Fibroblast of skin of left biceps (primary cell): ENCODE measurements around the gene KIF3C.
"Not testable (repeated sequence)": the region's sequence is repeated elsewhere in the genome, so short reads cannot be mapped to it uniquely, and the experiment has no call there.

ENCODE experiments used
- DNase-seq, 2 experiments: peaks; one replicate each; pipeline ENCODE4 v3.0.0-alpha.2; 2013; ENCODE audit warnings: low read depth in 2 of 2

The KIF3C gene

DNA sequence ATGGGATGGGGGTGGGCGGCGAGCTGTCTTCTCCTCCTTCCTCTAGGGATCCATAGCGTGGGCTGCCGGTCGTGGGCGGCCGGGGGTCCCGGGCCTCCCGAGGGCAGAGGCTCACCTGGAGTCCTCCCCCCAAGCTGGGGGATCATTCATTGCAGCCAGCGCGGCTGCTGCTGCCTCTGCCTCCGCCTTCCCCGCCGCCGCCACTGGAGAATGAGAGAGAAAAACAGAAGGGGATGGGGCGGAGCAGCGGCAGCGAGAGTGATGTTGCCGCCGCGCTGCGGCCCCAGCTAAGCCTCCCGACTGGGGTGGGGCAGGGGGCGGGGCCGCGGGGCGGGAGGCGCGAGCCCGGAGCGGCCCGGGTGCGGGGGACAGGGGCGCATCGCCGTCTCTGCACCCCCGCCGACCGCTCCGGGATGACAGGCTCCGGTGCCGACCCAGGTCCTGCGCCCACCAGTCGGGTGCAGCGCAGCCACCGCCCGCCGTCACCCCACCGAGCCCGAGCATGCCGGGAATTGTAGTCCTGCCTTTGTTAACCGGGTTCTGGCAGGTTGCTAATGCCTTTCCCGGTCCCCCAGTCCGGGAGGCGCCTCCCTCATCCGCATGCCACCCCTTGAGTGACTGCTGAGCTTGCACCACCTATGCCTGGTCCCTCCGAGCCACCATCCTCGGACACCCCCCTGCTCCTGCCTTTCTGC lies at the start of gene KIF3C:
KIF3C (minus strand) TSS at position 225 of the 695 bp plus-strand sequence. CDS start 580 bp downstream, outside the sequence.
- peak in 1 of 2 experiments; percentile 24 for DNase-seq

DNA sequence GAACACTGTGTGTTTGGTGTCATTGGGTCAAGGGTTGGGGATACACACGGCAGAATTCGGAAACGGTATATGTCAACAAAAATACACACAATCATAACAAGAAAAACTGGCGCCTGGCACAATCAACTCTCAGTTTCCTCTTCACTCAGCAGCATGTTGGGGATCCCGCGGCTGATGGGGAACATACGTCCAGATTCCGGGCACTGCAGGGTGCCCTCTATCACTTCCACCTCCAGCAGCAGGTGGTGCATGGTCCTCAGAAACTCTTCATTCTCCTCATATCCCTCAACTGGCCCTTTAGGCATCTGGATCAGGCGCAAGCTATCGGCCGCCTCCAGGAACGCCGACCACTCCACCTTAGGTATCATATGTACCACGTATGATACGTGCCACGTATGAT lies 45.8 kb upstream of the KIF3C start:
- not testable (repeated sequence) for DNase-seq

DNA sequence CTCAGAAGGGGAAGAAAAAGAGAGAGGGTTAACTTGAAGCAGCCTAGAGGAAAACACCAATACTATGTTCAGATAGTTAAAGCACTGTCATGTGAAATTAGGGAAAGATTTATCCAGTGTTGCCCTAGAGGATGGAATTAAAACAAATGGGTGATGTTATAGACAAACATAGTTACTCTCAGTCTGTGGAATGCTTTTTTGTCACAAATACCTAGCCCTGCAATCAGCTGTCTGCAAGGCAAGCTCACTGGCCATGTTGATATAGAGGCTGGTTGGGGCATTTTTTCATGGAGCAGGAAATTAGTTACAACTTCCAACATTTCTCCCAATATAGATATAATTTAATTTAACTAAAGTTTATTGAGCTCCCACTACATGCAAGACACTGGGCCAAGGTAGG lies 43.2 kb upstream of the KIF3C start:
- DNase-seq = no peak

DNA sequence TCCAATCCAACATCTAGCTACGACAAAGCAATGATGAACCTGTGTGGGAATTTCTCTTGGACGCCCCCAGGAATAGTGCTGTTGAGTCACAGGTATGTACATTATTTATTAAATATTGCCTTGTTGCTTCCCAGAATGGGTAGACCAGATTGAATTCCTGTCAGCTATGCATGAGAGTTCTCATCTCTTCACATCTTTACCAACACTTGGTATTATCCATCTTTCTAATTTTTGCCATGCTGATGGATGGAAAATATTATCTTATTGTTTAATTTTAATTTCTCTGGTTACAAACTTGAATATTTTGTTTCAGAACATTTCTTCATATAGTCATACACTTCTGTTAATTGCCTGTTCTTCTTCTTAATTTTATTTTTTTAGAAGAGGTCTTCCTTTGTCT lies 42.0 kb upstream of the KIF3C start:
- DNase-seq = no peak

DNA sequence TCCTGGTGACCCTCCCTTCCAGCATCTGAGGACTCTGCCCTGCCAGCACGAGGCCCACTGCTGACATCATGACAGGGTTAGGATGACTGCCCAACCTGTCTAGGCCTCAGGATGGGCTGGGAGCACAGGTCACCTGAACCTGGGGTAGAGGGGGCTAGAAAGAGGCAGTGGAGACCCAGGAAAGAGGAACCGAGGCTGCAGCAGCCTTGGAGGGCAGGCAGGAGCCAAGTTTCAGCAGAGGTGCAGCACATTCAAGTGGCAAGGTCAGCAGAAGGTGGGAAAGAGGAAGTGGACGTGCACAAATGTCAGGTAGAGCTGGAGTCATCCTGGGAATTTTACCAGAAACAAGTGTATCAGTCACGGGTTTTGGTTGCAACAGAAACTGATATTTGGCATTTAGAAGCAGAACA lies 37.9 kb upstream of the KIF3C start:
- no peak for DNase-seq

DNA sequence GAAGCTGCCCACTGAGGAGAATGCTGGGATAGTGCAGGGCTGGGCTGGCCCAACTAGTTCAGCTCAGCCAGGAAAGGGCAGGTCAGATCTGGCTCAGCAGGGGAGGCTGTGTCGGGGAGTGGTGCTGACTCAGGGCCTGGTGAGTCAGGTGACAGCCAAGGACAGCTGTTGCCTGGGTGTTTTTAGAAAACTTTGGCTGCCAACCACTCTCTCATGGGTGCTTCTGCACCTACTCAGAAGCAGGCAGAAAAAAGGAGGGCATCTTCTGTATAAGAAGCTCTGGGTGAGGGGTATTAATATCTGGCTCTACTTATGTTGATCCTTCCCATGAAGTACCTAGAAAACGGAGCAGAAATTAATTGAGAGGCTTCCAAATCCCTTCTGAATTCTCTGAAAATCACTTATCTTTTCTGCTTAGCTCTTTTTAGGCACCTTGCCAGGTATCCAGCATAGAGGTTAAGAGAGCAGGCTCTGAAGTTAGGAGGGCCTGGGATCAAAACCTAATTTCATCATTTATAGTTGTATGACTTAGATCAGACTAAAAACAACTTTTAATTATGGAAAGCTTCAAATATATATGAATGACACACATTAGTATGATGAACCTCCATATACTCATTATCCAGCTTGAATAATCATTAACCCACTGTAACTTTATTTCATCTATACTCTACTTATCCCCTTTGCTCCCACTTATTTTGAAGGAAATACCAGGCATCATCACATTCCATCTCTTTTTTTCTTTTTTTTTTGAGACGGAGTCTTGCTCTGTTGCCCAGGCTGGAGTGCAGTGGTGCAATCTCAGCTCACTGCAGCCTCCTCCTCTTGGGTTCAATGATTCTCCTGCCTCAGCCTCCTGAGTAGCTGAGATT lies 36.1 kb upstream of the KIF3C start:
- DNase-seq = no peak

GRCh38 chr2:26017464-26018183 lies 35.3 kb upstream of the KIF3C start:
- no peak for DNase-seq

DNA sequence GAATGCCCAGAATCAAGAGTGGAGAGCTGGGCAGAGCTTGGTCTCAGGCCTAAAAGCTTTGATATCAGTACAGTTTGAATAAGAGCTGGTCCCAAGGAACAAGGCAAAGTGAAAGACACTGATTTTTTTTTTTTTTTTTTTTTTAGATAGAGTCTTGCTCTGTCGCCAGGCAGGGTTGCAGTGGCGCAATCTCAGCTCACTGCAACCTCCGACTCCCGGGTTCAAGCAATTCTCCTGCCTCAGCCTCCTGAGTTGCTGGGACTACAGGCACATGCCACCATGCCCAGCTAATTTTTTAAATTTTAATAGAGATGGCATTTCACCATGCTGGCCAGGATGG lies 34.4 kb upstream of the KIF3C start:
- not testable (repeated sequence) for DNase-seq

GRCh38 chr2:26016012-26016705 lies 33.9 kb upstream of the KIF3C start:
- no peak for DNase-seq

DNA sequence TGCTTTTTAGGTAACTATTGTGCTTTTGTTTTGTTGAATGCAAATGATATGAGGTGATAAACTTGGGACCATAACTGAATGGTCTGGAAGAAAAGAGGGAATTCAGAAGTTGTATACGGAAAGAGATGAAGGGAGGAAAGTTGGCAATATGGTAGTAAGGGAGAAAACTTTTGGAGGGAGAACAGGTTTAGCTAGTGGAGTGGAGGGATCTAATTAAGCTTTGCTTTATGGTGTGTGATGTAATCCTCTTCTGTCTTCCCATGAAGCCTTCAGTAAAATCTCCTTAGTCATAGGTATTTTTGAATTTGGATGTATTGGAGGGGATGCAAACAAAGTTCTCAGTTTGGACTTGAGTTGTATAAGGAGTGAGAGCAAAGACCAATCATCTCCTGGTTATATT lies 31.4 kb upstream of the KIF3C start:
- DNase-seq = no peak

DNA sequence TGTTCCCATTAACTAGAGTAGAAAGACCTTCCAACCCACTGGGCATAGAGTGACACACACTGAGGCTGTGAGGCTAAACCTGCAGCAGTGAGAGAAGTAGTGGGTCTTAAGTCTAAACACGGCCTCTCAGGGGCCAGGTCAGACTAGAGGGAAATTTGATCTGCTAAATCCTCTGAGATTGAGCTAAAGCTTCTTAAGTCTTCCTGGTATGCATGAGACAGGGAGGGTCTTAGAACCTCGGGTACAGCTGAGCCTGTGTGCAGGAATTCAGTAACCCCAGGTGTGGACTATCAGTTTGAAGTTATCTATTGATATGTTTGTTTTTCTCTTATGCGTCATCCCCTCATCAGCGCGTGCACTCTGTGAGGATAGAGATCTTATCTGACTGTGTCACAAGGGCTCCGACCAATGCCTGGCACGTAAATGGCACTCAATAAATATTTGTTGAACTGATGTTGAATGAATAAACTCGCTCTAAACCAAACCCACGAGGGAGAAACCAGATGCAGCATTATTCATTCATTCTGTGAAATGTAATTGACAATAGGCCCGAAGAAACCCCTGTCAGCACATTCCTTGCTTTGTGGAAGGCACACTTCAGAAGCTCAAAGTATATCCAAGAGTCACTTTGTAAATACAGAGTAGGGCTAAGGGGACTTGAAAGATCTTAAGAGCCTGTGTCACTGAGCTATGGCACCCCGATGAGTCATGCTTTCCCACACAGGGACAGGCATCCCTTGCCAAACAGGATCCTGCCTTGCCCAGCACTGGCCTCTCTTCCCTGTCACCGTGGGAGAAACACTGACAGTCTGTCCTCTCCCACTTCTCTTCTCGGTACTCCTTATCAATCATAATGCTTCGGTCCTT lies 29.9 kb upstream of the KIF3C start:
- DNase-seq = no peak

- DNase-seq = no peak
These were observed 29.3 kb upstream of the KIF3C start for GRCh38 chr2:26011609-26011989.

DNA sequence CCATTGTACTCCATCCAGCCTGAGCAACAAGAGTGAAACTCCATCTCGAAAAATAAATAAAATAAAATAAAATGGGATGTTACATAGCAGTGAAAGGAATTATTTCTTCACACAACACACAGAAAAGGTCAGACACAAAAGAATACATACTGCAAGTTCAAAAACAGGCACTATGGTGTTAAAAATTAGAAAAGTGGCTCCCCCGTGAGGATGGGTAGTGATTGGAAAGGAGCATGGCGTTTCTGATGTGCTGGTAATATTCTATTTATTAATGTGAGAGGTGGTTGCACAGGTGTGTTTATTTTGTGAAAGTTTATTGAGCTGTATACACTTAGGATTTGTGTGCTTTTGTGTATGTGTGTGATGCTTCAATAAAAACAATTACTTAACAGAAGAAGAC lies 28.6 kb upstream of the KIF3C start:
- DNase-seq = no peak

DNA sequence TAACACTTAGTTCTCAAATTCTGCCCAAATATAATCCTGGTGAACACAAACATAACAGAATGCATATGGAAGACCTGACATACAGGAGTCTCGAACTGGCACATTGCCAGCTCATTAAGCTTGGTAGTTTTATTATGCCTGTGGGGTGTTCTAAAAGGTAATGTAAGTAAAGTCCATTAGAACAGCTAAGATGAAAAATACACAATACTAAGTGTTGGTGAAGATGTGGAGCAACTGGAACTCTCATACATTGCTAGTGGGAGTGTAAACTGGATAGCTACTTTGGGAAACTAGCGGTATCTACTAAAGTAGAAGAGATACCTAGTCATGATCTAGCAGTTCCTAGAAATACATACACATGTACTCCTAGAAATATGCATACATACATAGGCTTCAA lies 27.3 kb upstream of the KIF3C start:
- no peak for DNase-seq

DNA sequence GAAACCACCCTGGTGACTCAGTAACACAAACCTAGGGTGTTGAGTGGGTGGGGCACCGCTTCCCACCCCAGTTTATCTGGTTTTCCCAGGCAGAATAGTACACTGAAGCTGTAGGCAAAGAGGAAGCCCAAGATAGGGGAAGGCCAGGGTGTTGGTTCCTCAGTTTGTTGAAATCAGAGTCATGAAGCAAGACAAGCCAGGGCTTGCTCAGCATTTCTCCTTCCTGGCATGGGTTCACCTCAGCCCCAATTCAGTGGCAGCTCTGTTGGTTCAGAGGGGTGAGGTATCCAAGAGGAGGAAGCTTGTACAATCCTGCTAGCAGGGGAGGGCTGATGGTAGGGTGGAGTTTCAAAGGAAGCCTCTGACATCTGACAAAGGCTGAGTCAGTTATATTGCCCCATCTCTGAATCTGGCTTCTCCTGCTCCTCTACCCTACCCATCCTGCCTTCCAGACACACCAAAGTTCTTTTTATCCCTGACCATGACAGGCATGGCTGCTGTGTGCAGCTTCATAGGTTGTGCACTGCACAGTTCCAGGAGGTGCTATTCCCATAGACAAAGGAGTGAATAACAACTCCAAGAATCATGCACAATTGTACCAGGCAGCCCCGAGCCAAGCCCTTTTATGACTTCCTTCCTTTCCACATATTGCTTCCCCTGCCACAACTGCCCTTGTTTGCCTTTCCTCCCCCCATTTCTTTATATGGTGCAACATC lies 26.7 kb upstream of the KIF3C start:
- no peak for DNase-seq

GRCh38 chr2:26008095-26008494 lies 25.8 kb upstream of the KIF3C start:
- no peak for DNase-seq

- no peak for DNase-seq
These were observed 20.5 kb upstream of the KIF3C start for GRCh38 chr2:26002632-26003310.

- DNase-seq = no peak
These were observed 19.6 kb upstream of the KIF3C start for GRCh38 chr2:26001743-26002351.

DNA sequence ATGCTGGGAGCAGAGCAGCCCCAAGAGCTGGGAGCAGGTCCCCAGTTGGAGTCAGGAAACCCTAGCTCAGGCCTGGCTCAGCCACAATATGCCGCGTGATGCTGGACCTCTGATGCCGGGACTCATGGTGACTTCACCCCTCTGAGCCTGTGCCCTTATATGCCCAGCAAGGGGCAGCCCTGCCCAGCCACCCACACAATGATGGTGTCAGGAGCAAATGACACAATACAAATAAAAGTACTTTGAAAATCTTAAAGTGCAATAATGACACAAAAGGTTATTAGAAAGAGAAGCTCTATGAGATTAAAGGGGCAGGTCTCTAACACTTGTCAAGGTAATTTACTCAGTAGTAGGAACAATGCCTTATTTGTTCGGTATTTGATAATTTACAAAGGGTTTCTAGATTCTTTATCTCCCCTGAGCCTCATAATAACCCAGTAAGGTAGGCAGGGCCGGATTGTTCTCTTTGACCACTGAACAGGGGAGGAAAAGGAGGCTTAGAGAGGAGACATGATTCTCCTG lies 18.3 kb upstream of the KIF3C start:
- no peak for DNase-seq
